WTC11 (cell line): ENCODE data around the gene ZNF277. TPM values are rescaled to one million over a fixed set of nuclear protein-coding genes. Genes with fewer than 3 reads are reported as not detected.

ENCODE experiments used
- ATAC-seq: fragments of 200-7000 bp; cut with Tn5 transposase; 2 replicates; pipeline ENCODE4 v1.10.0; 2021; ENCODE audit warnings: mild to moderate bottlenecking, moderate library complexity
- CTCF ChIA-PET: fragments of 300-600 bp; sonication (Branson Sonifier 250); formaldehyde crosslinking; loops from one replicate; lab custom pipeline; 2021; ENCODE audit warnings: antibody characterized with exemption; lab: Charles Lee
- POLR2A ChIA-PET: fragments of 350-600 bp; sonication (Branson Sonifier 250); formaldehyde crosslinking; loops from one replicate; lab custom pipeline; 2021; ENCODE audit warnings: antibody characterized with exemption; lab: Charles Lee
- DNase-seq: peaks from one replicate; pipeline ENCODE4 v3.0.0; 2021; ENCODE audit warnings: low spot score
- H3K27ac Mint-ChIP-seq: 2 replicates; pipeline ENCODE4 v1.8.0; 2021; ENCODE audit warnings: mixed read lengths
- H3K27me3 Mint-ChIP-seq: 2 replicates; pipeline ENCODE4 v1.8.0; 2021; ENCODE audit warnings: low read depth, mild to moderate bottlenecking, moderate library complexity, mixed read lengths
- H3K36me3 Mint-ChIP-seq: 2 replicates; pipeline ENCODE4 v1.8.0; 2021; ENCODE audit warnings: mixed read lengths
- H3K4me1 Mint-ChIP-seq: 2 replicates; pipeline ENCODE4 v1.8.0; 2022; ENCODE audit warnings: mixed read lengths
- H3K4me3 Mint-ChIP-seq: 2 replicates; pipeline ENCODE4 v1.8.0; 2021; ENCODE audit warnings: mild to moderate bottlenecking, moderate library complexity, mixed read lengths
- H3K9me3 Mint-ChIP-seq: 2 replicates; pipeline ENCODE4 v1.8.0; 2021; ENCODE audit warnings: mixed read lengths
- CREB1 ChIP-seq: sonication (generic); formaldehyde crosslinking; IDR thresholded peaks from 2 replicates; pipeline ENCODE4 v1.8.0; 2023; ENCODE audit warnings: mild to moderate bottlenecking, missing genetic modification reagents
- CREM ChIP-seq: sonication (generic); formaldehyde crosslinking; IDR thresholded peaks from 2 replicates; pipeline ENCODE4 v1.8.1; 2022; ENCODE audit warnings: mild to moderate bottlenecking, missing genetic modification reagents, moderate library complexity
- HMGA2 ChIP-seq: fragments of 250-450 bp; sonication (Bioruptor Pico); IDR thresholded peaks from 2 replicates; pipeline ENCODE4 v1.4.0; 2021; ENCODE audit warnings: mild to moderate bottlenecking, moderate library complexity
- HMGXB4 ChIP-seq: sonication (generic); formaldehyde crosslinking; IDR thresholded peaks from 2 replicates; pipeline ENCODE4 v1.8.1; 2023; ENCODE audit warnings: mild to moderate bottlenecking, moderate library complexity, missing genetic modification reagents
- MXD4 ChIP-seq: fragments of 250-450 bp; sonication (Bioruptor Pico); IDR thresholded peaks from 2 replicates; pipeline ENCODE4 v1.8.0; 2021; ENCODE audit warnings: mild to moderate bottlenecking, moderate library complexity, borderline replicate concordance
- NR1H2 ChIP-seq: sonication (generic); formaldehyde crosslinking; IDR thresholded peaks from 2 replicates; pipeline ENCODE4 v1.9.0; 2021; ENCODE audit warnings: mild to moderate bottlenecking, moderate library complexity, missing genetic modification reagents
- NR2C2 ChIP-seq: sonication (generic); formaldehyde crosslinking; IDR thresholded peaks from 2 replicates; pipeline ENCODE4 v1.8.0; 2022; ENCODE audit warnings: mild to moderate bottlenecking, missing genetic modification reagents
- OVOL2 ChIP-seq: fragments of 250-450 bp; sonication (Bioruptor Pico); IDR thresholded peaks from 2 replicates; pipeline ENCODE4 v1.9.0; 2021; ENCODE audit warnings: mild to moderate bottlenecking, borderline replicate concordance
- RELA ChIP-seq: sonication (generic); formaldehyde crosslinking; IDR thresholded peaks from 2 replicates; pipeline ENCODE4 v1.8.1; 2022; ENCODE audit warnings: missing genetic modification reagents, mild to moderate bottlenecking, borderline replicate concordance
- STAT6 ChIP-seq: sonication (generic); formaldehyde crosslinking; conservative IDR thresholded peaks from 2 replicates; pipeline ENCODE4 v1.8.1; 2023; ENCODE audit warnings: mild to moderate bottlenecking, low read depth, missing genetic modification reagents, moderate library complexity
- TEAD1 ChIP-seq: sonication (generic); formaldehyde crosslinking; IDR thresholded peaks from 2 replicates; pipeline ENCODE4 v1.8.0; 2022; ENCODE audit warnings: mild to moderate bottlenecking, missing genetic modification reagents
- TEAD4 ChIP-seq: sonication (generic); formaldehyde crosslinking; IDR thresholded peaks from 2 replicates; pipeline ENCODE4 v1.8.0; 2022; ENCODE audit warnings: mild to moderate bottlenecking, missing genetic modification reagents
- TP53 ChIP-seq: sonication (generic); formaldehyde crosslinking; IDR thresholded peaks from 2 replicates; pipeline ENCODE4 v1.8.1; 2023; ENCODE audit warnings: mild to moderate bottlenecking, missing genetic modification reagents
- USF1 ChIP-seq: sonication (generic); formaldehyde crosslinking; IDR thresholded peaks from 2 replicates; pipeline ENCODE4 v1.8.0; 2022; ENCODE audit warnings: mild to moderate bottlenecking, missing genetic modification reagents
- ZBTB21 ChIP-seq: sonication (generic); formaldehyde crosslinking; IDR thresholded peaks from 2 replicates; pipeline ENCODE4 v1.8.1; 2023; ENCODE audit warnings: mild to moderate bottlenecking, missing genetic modification reagents, borderline replicate concordance
- ZNF219 ChIP-seq: sonication (generic); formaldehyde crosslinking; IDR thresholded peaks from 2 replicates; pipeline ENCODE4 v1.8.0; 2023; ENCODE audit warnings: missing genetic modification reagents, mild to moderate bottlenecking, borderline replicate concordance
- ZNF232 ChIP-seq: sonication (generic); formaldehyde crosslinking; IDR thresholded peaks from 2 replicates; pipeline ENCODE4 v1.8.0; 2022; ENCODE audit warnings: mild to moderate bottlenecking, missing genetic modification reagents
- ZNF263 ChIP-seq: sonication (generic); formaldehyde crosslinking; IDR thresholded peaks from 2 replicates; pipeline ENCODE4 v1.8.1; 2022; ENCODE audit warnings: low read depth, mild to moderate bottlenecking, moderate library complexity, missing genetic modification reagents
- total RNA-seq: library from RNA; stranded (reverse); gene quantifications from 3 replicates; pipeline ENCODE4 v1.2.3, GENCODE V29; 2021
- TF ChIP-seq, protein P1 (sequence below): fragments of 200-600 bp; IDR thresholded peaks from 2 replicates; pipeline ENCODE4 v1.8.0; 2022; ENCODE audit warnings: antibody characterized with exemption
- TF ChIP-seq, protein P2 (sequence below): sonication (generic); formaldehyde crosslinking; IDR thresholded peaks from 2 replicates; pipeline ENCODE4 v1.8.1; 2023; ENCODE audit warnings: mild to moderate bottlenecking, missing genetic modification reagents
- TF ChIP-seq, protein P3 (sequence below): sonication (generic); formaldehyde crosslinking; IDR thresholded peaks from 2 replicates; pipeline ENCODE4 v1.8.0; 2022; ENCODE audit warnings: mild to moderate bottlenecking, missing genetic modification reagents
- TF ChIP-seq, protein P4 (sequence below): sonication (generic); formaldehyde crosslinking; conservative IDR thresholded peaks from 2 replicates; pipeline ENCODE4 v1.8.1; 2022; ENCODE audit warnings: mild to moderate bottlenecking, missing genetic modification reagents

Gene ZNF277
- total RNA-seq, 1 experiment from 2014 or later: 22.5 TPM

GRCh38 chr7:112296432-112296831, 89.9 kb downstream of the ZNF277 start (continued):
- TF ChIP-seq, protein P1, sequence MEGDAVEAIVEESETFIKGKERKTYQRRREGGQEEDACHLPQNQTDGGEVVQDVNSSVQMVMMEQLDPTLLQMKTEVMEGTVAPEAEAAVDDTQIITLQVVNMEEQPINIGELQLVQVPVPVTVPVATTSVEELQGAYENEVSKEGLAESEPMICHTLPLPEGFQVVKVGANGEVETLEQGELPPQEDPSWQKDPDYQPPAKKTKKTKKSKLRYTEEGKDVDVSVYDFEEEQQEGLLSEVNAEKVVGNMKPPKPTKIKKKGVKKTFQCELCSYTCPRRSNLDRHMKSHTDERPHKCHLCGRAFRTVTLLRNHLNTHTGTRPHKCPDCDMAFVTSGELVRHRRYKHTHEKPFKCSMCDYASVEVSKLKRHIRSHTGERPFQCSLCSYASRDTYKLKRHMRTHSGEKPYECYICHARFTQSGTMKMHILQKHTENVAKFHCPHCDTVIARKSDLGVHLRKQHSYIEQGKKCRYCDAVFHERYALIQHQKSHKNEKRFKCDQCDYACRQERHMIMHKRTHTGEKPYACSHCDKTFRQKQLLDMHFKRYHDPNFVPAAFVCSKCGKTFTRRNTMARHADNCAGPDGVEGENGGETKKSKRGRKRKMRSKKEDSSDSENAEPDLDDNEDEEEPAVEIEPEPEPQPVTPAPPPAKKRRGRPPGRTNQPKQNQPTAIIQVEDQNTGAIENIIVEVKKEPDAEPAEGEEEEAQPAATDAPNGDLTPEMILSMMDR: no peak
- TF ChIP-seq HMGXB4 (CRISPR knock-in tag) (no peak), NR2C2 (CRISPR knock-in tag) (no peak)

- H3K9me3 Mint-ChIP-seq: no peaks in the 10 kb centered on the region
- DNase-seq: no peak
- no peak overlapping the region for H3K4me3 Mint-ChIP-seq
- H3K4me1 Mint-ChIP-seq: peaks cover 10% of the 10 kb centered on the region
- H3K27ac Mint-ChIP-seq: no peak overlapping the region
- no peaks in the 10 kb centered on the region; the same call in 1 of the 2 replicates for H3K36me3 Mint-ChIP-seq
- TF ChIP-seq ZNF263 (CRISPR knock-in tag) (no peak), RELA (CRISPR knock-in tag) (no peak), TP53 (CRISPR knock-in tag) (no peak), CREM (CRISPR knock-in tag) (no peak), ZNF219 (CRISPR knock-in tag) (no peak), MXD4 (CRISPR knock-in tag) (no peak), USF1 (CRISPR knock-in tag) (no peak), CREB1 (CRISPR knock-in tag) (no peak)
- TF ChIP-seq, protein P2, sequence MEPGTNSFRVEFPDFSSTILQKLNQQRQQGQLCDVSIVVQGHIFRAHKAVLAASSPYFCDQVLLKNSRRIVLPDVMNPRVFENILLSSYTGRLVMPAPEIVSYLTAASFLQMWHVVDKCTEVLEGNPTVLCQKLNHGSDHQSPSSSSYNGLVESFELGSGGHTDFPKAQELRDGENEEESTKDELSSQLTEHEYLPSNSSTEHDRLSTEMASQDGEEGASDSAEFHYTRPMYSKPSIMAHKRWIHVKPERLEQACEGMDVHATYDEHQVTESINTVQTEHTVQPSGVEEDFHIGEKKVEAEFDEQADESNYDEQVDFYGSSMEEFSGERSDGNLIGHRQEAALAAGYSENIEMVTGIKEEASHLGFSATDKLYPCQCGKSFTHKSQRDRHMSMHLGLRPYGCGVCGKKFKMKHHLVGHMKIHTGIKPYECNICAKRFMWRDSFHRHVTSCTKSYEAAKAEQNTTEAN (CRISPR knock-in tag): no peak
- TF ChIP-seq, all 79 proteins: peak for 0
- ChIA-PET POLR2A (no interaction called here), CTCF (no interaction called here)
- H3K27me3 Mint-ChIP-seq: no peaks in the 10 kb centered on the region
- no peak for ATAC-seq
These were observed 91.2 kb downstream of the ZNF277 start for GRCh38 chr7:112297681-112298080.

DNA sequence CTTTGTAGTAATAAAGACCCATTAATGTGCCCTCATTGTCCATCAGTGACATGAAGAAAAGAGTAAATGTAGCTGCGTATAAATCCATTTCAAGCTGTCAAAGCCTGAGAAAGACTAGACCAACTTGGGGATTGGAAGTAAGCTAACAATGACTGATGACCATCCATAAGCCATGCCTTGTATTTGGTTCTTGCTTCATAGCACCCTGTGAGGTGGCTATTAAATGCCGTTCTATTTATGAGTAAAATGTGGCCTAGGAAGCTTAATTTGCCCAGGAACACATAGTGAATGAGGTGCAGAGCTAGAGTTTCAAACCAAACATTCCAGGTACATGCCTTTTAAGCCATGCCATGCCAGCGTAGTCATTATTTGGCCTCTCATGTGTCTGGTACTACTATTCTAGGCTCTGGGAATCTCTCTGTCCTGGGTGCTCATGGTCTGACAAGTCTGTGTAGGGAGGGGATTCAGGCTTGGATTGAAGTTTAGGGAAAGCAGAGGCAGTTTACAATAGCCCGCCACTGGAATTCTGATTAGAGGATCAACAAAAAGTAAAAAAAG, 92.1 kb downstream of the ZNF277 start:
- Mint-ChIP-seq H3K4me1 (peaks cover 14% of the 10 kb centered on the region), H3K9me3 (no peaks in the 10 kb centered on the region), H3K4me3 (no peak overlapping the region), H3K27ac (no peak overlapping the region), H3K36me3 (no peaks in the 10 kb centered on the region; the same call in 1 of the 2 replicates), H3K27me3 (no peaks in the 10 kb centered on the region)
- DNase-seq (no peak), ATAC-seq (no peak)
- CTCF ChIA-PET: no interaction called here
- POLR2A ChIA-PET: no interaction called here
- TF ChIP-seq NR1H2: no peak
- no peak for TF ChIP-seq TEAD1
- no peak for TF ChIP-seq OVOL2 (CRISPR knock-in tag)
- TF ChIP-seq ZNF232 (CRISPR knock-in tag): no peak
- TF ChIP-seq TEAD4 (CRISPR knock-in tag): no peak
- TF ChIP-seq HMGA2 (CRISPR knock-in tag): no peak
- TF ChIP-seq STAT6: no peak
- TF ChIP-seq, protein P3, sequence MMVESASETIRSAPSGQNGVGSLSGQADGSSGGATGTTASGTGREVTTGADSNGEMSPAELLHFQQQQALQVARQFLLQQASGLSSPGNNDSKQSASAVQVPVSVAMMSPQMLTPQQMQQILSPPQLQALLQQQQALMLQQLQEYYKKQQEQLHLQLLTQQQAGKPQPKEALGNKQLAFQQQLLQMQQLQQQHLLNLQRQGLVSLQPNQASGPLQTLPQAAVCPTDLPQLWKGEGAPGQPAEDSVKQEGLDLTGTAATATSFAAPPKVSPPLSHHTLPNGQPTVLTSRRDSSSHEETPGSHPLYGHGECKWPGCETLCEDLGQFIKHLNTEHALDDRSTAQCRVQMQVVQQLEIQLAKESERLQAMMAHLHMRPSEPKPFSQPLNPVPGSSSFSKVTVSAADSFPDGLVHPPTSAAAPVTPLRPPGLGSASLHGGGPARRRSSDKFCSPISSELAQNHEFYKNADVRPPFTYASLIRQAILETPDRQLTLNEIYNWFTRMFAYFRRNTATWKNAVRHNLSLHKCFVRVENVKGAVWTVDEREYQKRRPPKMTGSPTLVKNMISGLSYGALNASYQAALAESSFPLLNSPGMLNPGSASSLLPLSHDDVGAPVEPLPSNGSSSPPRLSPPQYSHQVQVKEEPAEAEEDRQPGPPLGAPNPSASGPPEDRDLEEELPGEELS (CRISPR knock-in tag): no peak
- TF ChIP-seq, protein P4, sequence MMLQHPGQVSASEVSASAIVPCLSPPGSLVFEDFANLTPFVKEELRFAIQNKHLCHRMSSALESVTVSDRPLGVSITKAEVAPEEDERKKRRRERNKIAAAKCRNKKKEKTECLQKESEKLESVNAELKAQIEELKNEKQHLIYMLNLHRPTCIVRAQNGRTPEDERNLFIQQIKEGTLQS (CRISPR knock-in tag): no peak
- TF ChIP-seq ZBTB21: no peak
